SK-MEL-5 (cell line): ENCODE results near the gene DNAH8. TPM values are rescaled to one million over a fixed set of nuclear protein-coding genes. Genes with fewer than 3 reads are reported as not detected.

Source experiments
- DNase-seq: peaks from one replicate; pipeline ENCODE4 v3.0.0-alpha.2; 2016; ENCODE audit warnings: low read depth, low spot score
- in situ Hi-C: cut with HindIII; loops from 2 replicates; pipeline ENCODE4 v1.10.0; 2016; ENCODE audit warnings: low sequenced_read_pairs, high pct_unique_total_duplicates, low pct_unique_long_range_greater_than_20kb
- small RNA-seq, 2 experiments: library from RNA; depleted of rRNA; stranded (forward); fragments of <200 nt; gene quantifications; one replicate each; pipeline ENCODE3, GENCODE V24; 2014
- total RNA-seq: library from RNA; depleted of rRNA; stranded (reverse); fragments of >200 nt; shearing (Covaris generic); gene quantifications from 2 replicates; pipeline ENCODE4 v1.2.3, GENCODE V29; 2014; rRNA removed

DNAH8 gene
- total RNA-seq, 1 experiment from 2014 or later = under 0.01 TPM

DNA sequence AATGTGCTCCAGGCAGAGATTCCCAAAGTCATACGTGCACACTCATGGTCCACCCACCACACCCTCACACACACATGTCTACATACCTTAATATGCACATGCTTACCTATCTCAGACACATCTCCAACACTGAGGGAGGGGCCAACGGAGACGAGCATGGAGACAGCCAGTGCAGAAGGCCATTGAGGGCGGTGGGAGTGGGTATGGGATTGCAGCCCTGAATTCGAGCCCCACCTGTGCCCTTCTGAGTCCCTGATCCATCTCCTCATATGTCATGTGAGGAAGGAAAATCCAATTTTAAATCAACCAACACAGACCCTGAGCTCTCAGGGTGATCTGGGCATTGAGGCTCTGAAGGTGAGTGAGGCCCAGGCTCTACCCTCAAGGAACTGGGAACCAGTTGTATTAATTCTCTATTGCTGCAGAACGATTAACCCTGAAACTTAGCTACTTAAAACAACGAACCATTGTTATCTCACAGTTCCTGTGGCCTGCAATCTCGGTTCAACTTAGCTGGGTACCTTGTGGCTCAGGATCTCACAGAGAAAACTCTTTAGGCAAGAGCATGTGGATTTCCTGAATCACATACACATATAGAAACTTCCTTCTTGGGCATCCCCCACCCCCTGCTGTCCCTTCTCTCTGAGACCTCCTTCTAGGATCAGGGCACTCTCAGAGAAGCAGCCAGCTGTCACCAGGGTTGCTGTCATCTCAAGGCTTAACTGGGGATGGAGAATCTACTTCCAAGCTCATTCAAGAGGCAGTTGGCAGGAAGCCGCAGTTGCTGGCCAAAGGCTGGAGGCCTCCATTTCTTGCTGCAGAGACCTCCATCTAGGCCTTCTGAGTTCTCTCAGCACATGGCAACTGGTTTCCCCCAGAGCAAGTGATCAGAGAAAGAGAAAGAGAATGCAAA is 361.8 kb downstream of the DNAH8 start:
- DNase-seq = no peak

DNA sequence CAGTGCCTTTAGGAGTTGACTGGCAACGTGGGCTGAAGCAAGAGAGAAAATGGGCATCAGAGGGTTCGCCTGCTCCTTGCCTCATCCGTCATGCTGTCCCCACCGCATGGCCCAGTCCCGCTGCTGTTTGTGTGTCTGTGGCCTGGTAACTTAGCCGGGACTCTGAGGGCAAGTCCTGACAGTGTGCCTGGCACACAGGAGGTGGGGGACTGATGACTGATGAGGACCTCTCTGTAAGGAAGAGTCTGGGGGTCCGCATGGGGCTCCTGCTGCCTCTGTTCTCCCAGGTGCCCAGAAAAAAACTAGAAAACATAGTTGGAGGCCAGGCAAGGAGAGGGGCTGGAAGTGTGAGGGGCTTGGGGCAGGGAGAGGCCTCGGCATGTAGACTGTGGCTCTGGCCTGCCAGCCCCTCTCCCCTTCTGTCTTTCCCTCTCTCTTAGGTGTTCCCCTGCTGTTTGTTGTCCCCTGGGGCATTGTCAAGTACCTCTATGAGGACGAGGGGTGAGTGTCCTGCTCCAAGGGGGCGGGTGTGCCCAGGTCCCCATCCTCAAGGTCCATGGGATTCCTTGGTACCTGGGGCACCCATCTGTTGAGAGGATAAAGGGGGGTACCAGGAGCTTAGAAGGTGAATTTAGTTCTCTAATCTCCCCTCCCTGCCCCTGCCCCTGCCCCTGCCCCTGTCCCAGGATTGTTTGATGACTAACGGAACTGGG is 362.9 kb downstream of the DNAH8 start:
- DNase-seq = no peak
- in situ Hi-C loops = no loop called here

More for the DNA sequence above, 361.8 kb downstream of the DNAH8 start:
- in situ Hi-C loops = no loop called here

DNA sequence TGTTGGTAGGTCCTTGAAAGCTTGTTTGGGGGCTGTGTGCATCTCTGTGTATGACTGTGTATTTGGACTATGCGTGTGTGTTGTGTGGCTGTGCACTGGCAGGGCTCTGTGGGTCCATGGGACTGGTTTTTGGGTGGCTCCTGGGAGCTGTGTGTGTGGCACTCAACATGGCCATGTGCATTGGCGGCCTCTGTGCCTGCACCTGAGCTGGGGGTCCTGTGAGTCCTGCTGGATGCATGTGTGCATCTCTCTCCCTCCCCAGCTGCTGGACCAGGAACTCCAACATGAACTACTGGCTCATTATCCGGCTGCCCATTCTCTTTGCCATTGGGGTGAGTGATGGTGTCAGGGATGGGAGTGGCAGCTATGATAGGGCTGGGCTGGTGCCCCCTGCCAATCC is 363.6 kb downstream of the DNAH8 start:
- in situ Hi-C loops = no loop called here
- DNase-seq = no peak

DNA sequence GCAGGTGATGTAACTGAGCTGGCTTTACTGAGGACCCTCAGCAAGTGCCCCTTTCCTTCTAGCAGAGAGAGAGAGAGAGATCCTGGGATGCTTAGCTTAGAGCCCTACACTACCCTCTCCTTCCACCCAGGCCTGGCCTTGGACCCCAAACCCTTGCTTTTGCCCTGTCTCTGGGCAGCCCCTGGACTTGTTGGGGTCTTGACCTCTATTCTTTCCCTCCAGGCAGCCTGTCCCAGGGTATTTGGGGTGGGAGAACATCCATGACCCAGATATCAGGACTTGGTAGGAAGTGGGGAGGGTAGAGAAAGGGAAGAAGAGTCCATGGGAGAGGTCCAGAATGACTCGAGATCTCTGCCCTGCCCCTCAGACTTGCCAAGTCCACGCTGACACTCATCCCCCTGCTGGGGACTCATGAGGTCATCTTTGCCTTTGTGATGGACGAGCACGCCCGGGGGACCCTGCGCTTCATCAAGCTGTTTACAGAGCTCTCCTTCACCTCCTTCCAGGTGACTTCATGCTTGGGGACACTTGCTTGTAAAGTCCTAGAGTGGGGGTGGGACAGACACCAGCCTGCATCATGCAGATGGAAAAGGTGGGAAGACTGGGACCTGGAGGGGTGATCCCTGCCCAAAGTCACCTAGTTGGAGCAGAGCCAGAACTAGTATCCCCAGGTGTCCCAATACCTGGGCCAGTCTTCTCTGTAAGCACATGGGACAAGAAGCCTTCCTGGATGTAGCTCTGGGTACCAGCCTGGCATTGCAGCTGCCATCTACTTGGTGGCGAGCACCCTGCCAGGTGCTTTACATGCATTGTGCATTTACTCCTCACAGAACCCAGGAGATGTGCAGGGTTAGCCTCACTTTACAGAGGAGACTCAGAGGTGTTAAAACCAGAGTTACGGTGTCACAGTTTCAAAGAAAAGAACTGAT is 364.4 kb downstream of the DNAH8 start:
- in situ Hi-C loops = no loop called here
- no peak for DNase-seq

Small RNA genes lying within 50 kb of the gene (small RNA-seq; reads per million reads assigned to genes)
- gene AL034345.1 = 0 reads per million in 2 experiments
- gene RF00393 = 0 reads per million in 2 experiments

Other genes starting within 250 kb of the DNAH8 start
- gene BTBD9, start 75.4 kb upstream of the DNAH8 start, total RNA-seq = 10.3 and 11.9 TPM in 2 replicates
- gene GLO1, start 12.2 kb upstream of the DNAH8 start, total RNA-seq = 349 and 373 TPM in 2 replicates